ENCODE results near the gene ADAMTSL5. TPM values are rescaled to one million over a fixed set of nuclear protein-coding genes. Genes with fewer than 3 reads are reported as not detected.

Gene ADAMTSL5
- total RNA-seq, 4 donors from 2014 or later, result 13.5 to 20.8 (median 18.8) TPM

GRCh38 chr19:1518471-1518870, 5.7 kb upstream of the ADAMTSL5 start:
- TF ChIP-seq POLR2A (IDR thresholded peaks at IDR 0.05) (no peak), CTCF (IDR thresholded peaks at IDR 0.05) (no peak)
- no peaks in the 10 kb centered on the region for H3K9me3 ChIP-seq
- no peak for DNase-seq
- H3K27ac ChIP-seq, result no peak overlapping the region
- H3K4me3 ChIP-seq, result no peak overlapping the region
- WGBS, 2 donors, result 100% methylated on average over 1 to 3 of the region's 4 CpGs
- peaks cover 0 to 58% (median 3%) of the 10 kb centered on the region in 4 donors for H3K27me3 ChIP-seq
- H3K36me3 ChIP-seq, result no peaks in the 10 kb centered on the region
- peaks cover 5 to 31% (median 6%) of the 10 kb centered on the region in 3 donors for H3K4me1 ChIP-seq
- intact Hi-C loops (cut with DNase I), result no loop called here

- H3K4me1 ChIP-seq, result peaks cover 17 to 29% (median 22%) of the 10 kb centered on the region in 3 donors
- H3K36me3 ChIP-seq, result no peaks in the 10 kb centered on the region
- no peak overlapping the region for H3K4me3 ChIP-seq
- H3K27me3 ChIP-seq, result peaks cover 0 to 58% (median 0%) of the 10 kb centered on the region in 4 donors
- no peaks in the 10 kb centered on the region for H3K9me3 ChIP-seq
- H3K27ac ChIP-seq, result no peak overlapping the region
- TF ChIP-seq CTCF (IDR thresholded peaks at IDR 0.05), result no peak
- TF ChIP-seq POLR2A (IDR thresholded peaks at IDR 0.05), result no peak
- no peak for DNase-seq
- intact Hi-C loops (cut with DNase I), result no loop called here
- 59 to 62% methylated on average over 4 to 6 of the region's 8 CpGs for WGBS, 2 donors
Measured at GRCh38 chr19:1516395-1516753, 3.6 kb upstream of the ADAMTSL5 start.

- intact Hi-C loops (cut with DNase I), result no loop called here
- H3K27ac ChIP-seq, result no peak overlapping the region
- no peak overlapping the region for H3K4me3 ChIP-seq
- peaks cover 0 to 56% (median 0%) of the 10 kb centered on the region in 4 donors for H3K27me3 ChIP-seq
- H3K36me3 ChIP-seq, result no peaks in the 10 kb centered on the region
- no peak for DNase-seq
- H3K4me1 ChIP-seq, result peaks cover 29 to 39% (median 34%) of the 10 kb centered on the region in 3 donors
- H3K9me3 ChIP-seq, result no peaks in the 10 kb centered on the region
- 60 to 82% methylated on average over 7 to 12 of the region's 14 CpGs for WGBS, 2 donors
- TF ChIP-seq POLR2A (IDR thresholded peaks at IDR 0.05), result no peak
- TF ChIP-seq CTCF (IDR thresholded peaks at IDR 0.05), result no peak
Measured at GRCh38 chr19:1514986-1515721, 2.3 kb upstream of the ADAMTSL5 start.

- H3K9me3 ChIP-seq, result no peaks in the 10 kb centered on the region
- WGBS, 2 donors, result 60 to 69% methylated on average over 2 to 7 of the region's 10 CpGs
- H3K36me3 ChIP-seq, result no peaks in the 10 kb centered on the region
- peaks cover 0 to 54% (median 0%) of the 10 kb centered on the region in 4 donors for H3K27me3 ChIP-seq
- TF ChIP-seq CTCF (IDR thresholded peaks at IDR 0.05), result no peak
- TF ChIP-seq POLR2A (IDR thresholded peaks at IDR 0.05), result no peak
- H3K27ac ChIP-seq, result peak overlapping the region in 1 of 4 donors; percentile 91
- no peak for DNase-seq
- no peak overlapping the region for H3K4me3 ChIP-seq
- H3K4me1 ChIP-seq, result peaks cover 34 to 47% (median 37%) of the 10 kb centered on the region in 3 donors
- intact Hi-C loops (cut with DNase I), result no loop called here
Measured at GRCh38 chr19:1514295-1514661, 1.5 kb upstream of the ADAMTSL5 start.

- H3K9me3 ChIP-seq, result no peaks in the 10 kb centered on the region
- H3K27ac ChIP-seq, result peak overlapping the region; percentile 88 to 91 (median 89)
- no CpG with 5 or more reads among the region's 52 CpGs for WGBS, 2 donors
- peaks cover 34 to 53% (median 37%) of the 10 kb centered on the region in 3 donors for H3K4me1 ChIP-seq
- H3K27me3 ChIP-seq, result peaks cover 0 to 53% (median 0%) of the 10 kb centered on the region in 4 donors
- peak overlapping the region; percentile 49 to 77 (median 60) for H3K4me3 ChIP-seq
- H3K36me3 ChIP-seq, result no peaks in the 10 kb centered on the region
- peak; percentile 44 to 83 (median 70) for TF ChIP-seq CTCF (IDR thresholded peaks at IDR 0.05)
- no peak for TF ChIP-seq POLR2A (IDR thresholded peaks at IDR 0.05)
- intact Hi-C loops (cut with DNase I), result no loop called here
- DNase-seq, result no peak
Measured at GRCh38 chr19:1513499-1514294, 878 bp upstream of the ADAMTSL5 start.

All from esophagus squamous epithelium (tissue), 5 donors.